ENCODE results near the gene MS4A10.

DNA sequence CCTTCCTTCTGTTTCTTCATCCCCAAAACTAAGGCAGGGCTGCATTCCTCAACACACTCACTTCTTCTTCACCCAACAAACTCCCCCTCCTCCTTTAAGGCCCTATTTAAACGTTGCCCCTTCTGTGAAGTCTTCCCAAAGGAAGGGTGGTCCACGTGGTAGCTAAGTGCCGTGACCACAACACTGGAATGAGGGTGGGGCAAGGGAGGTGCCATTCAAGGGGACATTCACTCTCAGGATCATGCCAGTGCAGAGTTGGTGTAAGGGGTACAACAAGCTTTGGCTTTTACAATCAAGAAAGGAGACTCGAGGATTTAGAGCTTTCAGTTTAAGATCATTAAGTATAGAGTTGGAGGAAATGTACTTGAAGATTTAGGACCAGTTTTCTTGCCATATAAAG, 8.0 kb upstream of the MS4A10 start:
- no peak for TF ChIP-seq POLR2A (IDR thresholded peaks at IDR 0.05; ENCODE audit: low read depth, low read length)
- no peak for TF ChIP-seq TAF1 (IDR thresholded peaks at IDR 0.05; ENCODE audit: borderline replicate concordance, low read depth, low read length)
- no peak for TF ChIP-seq POLR2AphosphoS5 (IDR thresholded peaks at IDR 0.05; ENCODE audit: low read depth, low read length)
